ENCODE results near the gene FUT8.

The FUT8 gene

DNA sequence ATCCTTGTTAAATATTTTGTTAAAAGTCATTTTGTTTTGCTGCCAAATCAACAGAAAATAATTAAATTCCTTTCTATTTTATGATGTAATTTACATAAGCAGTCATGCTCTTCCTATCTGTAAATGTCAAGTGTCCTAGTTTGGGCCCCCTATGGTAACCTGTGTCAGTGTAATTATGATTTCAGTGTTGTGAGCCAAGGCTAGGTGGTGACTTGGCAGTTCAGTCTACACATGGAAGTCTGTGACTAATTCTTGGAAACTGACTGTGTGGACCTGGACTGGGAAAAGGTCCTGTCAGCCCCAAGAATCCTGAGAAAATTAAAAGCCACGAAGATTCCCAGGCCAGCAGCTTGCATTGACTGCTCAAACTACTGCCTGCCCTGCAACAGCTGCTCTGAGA is 371.0 kb downstream of the FUT8 start:
- DNase-seq, result no peak

GRCh38 chr14:65784574-65784973 is 372.0 kb downstream of the FUT8 start:
- DNase-seq, result no peak

GRCh38 chr14:65787461-65787860 is 374.9 kb downstream of the FUT8 start:
- DNase-seq, result no peak

DNA sequence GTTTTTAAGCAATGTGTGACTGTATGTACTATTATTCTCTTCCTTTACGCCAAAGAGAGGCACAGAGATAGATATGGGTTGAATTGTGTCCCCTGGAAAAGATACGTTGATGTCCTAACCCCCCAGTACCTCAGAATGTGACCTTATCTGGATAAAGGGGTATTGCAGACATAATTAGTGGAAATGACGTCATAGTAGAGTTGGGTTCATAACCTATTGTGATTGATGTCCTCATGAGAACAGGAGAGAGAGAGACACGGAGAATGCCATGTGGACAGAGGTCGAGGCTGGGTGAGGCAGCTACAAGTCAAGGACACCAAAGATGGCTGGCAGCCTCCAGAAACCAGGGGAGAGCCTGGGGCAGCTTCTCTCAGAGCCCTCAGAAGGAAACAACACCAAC is 376.3 kb downstream of the FUT8 start:
- no peak for DNase-seq

GRCh38 chr14:65789363-65789762 is 376.8 kb downstream of the FUT8 start:
- DNase-seq, result no peak

- no peak for DNase-seq
These were observed 377.8 kb downstream of the FUT8 start for GRCh38 chr14:65790172-65790815.

DNA sequence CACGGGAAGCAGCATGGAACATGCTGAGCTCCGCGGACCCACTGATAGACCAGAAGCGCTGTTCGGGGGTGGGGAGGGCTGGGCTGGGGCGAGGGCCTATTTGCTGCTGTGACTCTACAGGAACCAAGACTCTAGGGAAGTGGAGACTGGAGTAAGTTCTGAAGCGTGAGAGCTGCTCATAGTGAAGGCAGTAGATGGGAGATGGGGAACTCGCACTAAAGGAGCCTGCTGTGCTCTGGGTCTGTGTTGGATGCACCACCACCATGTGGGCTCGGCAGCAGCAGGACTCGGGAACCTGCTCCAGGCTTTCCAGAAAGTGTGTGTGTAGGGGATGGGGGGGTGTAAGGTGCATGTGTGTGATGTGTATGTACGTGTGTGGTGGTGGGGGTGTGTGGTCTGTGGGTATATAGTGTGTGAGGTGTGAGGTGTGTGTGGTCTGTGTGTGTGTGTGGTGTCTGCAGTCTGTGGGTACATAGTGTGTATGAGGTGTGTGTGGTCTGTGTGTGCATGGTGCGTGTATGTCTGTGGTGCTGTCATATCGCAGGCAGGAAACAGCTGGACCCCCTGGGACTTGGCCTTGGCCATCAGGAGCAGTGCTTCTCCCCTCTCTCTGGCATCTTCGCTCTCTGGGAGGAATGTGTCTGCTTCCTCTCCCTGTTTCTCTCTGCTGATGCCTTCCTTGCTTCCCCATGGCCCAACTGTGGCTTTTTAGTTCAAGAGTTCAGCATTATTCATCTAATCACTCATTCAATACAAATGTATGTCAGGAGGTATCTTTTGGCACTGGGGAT is 378.9 kb downstream of the FUT8 start:
- peak; percentile 73 for DNase-seq

DNA sequence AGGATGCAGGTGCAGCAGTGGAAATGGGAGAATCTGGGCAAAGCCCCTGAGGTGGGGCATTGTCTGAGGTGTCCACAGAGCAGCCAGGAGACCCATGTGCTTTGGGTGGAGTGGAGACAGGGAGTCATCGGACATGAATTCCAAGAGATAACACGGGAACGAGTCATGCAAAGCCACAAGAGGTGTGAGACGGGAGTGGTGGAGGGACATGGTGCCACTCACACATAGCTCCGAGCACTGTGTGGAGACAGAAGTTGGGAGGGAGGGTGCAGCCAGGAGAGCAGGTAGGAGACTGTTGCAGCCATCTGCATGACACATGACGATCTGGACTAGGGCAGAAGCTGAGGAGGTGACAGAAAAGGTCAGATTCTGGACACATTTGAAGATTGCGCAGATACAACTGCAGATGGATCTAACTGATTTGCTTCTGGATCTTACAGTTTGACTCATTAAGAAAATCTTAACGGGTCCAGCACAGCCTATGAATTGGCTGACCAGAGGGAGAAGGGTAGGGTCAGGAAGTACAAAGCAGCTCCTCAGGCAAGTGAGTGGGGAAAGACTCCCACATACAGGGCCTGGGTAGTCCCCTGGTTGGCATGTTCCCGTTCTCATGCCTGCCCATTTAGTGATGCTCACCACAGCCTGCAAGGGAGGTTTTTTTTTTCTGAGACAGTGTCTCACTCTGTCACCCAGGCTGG is 379.8 kb downstream of the FUT8 start:
- peak; percentile 77 for DNase-seq
